ENCODE data around the gene MKX. TPM values are rescaled to one million over a fixed set of nuclear protein-coding genes. Genes with fewer than 3 reads are reported as not detected.

Gene MKX
- total RNA-seq, 4 donors from 2014 or later: 0.28 to 0.94 TPM; not detected in 2

DNA sequence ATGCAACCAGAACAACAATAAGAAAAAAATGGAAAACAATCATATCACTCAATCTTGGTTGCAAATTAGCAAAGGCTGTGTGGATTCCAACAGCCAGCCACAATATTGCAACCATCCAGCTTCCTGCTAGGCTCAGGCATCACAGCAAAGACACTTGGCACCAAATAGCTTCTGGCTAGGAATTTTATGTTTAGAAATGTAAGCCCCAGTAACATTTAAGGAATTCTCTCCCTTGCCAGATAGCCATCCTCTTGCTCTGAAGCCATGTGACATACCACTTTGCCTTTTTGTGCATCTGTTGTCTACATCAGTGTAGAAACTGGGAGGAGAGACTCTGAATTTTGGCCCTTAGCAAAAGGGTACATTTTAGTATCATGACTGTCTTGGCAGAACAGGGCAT is 22.2 kb downstream of the MKX start:
- H3K27ac ChIP-seq: no peak overlapping the region
- no peaks in the 10 kb centered on the region for H3K4me1 ChIP-seq
- TF ChIP-seq, protein P1, sequence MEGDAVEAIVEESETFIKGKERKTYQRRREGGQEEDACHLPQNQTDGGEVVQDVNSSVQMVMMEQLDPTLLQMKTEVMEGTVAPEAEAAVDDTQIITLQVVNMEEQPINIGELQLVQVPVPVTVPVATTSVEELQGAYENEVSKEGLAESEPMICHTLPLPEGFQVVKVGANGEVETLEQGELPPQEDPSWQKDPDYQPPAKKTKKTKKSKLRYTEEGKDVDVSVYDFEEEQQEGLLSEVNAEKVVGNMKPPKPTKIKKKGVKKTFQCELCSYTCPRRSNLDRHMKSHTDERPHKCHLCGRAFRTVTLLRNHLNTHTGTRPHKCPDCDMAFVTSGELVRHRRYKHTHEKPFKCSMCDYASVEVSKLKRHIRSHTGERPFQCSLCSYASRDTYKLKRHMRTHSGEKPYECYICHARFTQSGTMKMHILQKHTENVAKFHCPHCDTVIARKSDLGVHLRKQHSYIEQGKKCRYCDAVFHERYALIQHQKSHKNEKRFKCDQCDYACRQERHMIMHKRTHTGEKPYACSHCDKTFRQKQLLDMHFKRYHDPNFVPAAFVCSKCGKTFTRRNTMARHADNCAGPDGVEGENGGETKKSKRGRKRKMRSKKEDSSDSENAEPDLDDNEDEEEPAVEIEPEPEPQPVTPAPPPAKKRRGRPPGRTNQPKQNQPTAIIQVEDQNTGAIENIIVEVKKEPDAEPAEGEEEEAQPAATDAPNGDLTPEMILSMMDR (IDR thresholded peaks at IDR 0.05): no peak
- no peak for TF ChIP-seq POLR2A (IDR thresholded peaks at IDR 0.05)
- H3K4me3 ChIP-seq: no peak overlapping the region
- DNase-seq: no peak
- H3K27me3 ChIP-seq: no peaks in the 10 kb centered on the region
- H3K36me3 ChIP-seq: no peaks in the 10 kb centered on the region
- H3K9me3 ChIP-seq: no peaks in the 10 kb centered on the region

DNA sequence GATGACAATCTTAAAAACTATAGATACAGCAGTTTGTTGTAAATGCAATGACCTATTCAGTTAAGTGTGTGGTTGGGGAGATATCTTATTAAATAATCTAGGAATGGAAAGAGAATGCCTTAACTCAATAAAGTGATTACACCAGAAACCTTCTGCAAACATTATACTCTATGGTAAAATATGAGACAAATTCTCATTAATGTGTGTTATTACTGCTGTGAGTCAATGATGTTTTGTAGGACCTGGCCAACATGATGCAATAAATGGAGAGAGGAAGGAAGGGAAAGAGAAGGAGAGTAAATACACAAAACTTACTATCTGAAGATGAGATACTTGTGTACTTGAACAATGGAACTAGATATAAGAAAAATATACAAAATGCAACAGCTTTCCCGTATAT is 25.1 kb downstream of the MKX start:
- no peaks in the 10 kb centered on the region for H3K9me3 ChIP-seq
- no peak overlapping the region for H3K27ac ChIP-seq
- H3K27me3 ChIP-seq: no peaks in the 10 kb centered on the region
- no peaks in the 10 kb centered on the region for H3K4me1 ChIP-seq
- no peaks in the 10 kb centered on the region for H3K36me3 ChIP-seq
- DNase-seq: no peak
- H3K4me3 ChIP-seq: no peak overlapping the region
- no peak for TF ChIP-seq POLR2A (IDR thresholded peaks at IDR 0.05)
- TF ChIP-seq, protein P1 (IDR thresholded peaks at IDR 0.05): no peak

DNA sequence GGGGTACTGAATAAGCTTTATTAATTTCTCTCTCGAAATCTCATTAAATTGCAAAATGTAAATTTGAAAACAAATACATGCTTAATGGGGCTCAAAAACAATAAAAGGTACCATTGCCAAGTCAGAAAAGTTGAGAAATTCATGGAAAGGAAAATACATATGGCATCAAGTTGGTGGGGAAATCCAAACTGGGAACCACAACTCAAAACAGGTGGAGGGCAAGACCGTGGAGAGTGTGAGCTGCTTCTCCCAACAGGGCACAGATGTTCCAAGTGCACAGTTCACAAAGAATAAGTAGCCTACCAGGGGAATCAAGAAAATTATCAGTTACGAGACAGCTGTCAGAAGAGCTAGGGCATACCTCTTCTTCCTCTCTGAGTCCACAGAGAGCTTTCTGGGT is 26.6 kb downstream of the MKX start:
- no peaks in the 10 kb centered on the region for H3K9me3 ChIP-seq
- H3K36me3 ChIP-seq: no peaks in the 10 kb centered on the region
- no peak overlapping the region for H3K27ac ChIP-seq
- H3K27me3 ChIP-seq: no peaks in the 10 kb centered on the region
- DNase-seq: no peak
- H3K4me1 ChIP-seq: no peaks in the 10 kb centered on the region
- TF ChIP-seq, protein P1 (IDR thresholded peaks at IDR 0.05): no peak
- TF ChIP-seq POLR2A (IDR thresholded peaks at IDR 0.05): no peak
- no peak overlapping the region for H3K4me3 ChIP-seq

DNA sequence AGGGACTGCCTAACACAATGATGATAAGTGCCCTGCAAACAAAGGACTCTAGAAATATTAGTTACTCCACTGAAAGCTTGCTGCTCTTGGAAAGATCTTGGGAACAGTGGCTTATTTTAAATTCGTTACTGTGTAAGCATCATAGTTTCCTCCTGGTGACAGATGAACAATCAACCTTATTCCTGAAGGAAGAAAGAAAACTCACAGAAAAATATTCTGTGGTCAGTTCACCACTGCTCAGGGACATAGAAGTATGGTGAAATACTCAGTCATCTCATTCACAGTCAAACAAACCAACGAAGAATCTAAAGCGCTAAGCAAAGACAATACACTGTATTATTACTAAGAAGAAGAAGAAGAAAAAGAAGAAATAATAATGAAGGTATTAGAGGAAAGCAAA is 27.8 kb downstream of the MKX start:
- H3K4me3 ChIP-seq: no peak overlapping the region
- TF ChIP-seq, protein P1 (IDR thresholded peaks at IDR 0.05): no peak
- no peak for TF ChIP-seq POLR2A (IDR thresholded peaks at IDR 0.05)

DNA sequence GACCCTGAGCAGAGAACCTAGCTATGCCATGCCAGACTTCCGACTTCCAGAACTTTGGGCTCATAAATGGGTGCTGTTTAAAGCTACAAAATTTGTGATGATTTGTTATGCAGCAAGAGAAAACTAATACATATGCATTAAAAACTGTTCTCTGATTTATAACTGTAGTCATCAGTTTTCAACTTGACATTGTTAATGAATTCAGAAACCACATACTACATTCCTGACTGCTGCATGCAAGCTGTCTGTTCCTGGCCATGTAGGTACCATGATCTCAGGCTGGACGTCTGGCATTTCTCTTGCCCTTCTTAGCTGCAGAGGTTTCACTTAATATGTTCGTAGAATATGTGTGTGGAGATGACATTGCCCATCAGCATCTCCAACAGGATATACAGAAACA is 28.4 kb downstream of the MKX start:
- no peaks in the 10 kb centered on the region for H3K27me3 ChIP-seq
- TF ChIP-seq, protein P1 (IDR thresholded peaks at IDR 0.05): no peak
- no peak for TF ChIP-seq POLR2A (IDR thresholded peaks at IDR 0.05)
- no peaks in the 10 kb centered on the region for H3K36me3 ChIP-seq
- H3K9me3 ChIP-seq: no peaks in the 10 kb centered on the region
- no peak for DNase-seq
- no peak overlapping the region for H3K4me3 ChIP-seq
- no peaks in the 10 kb centered on the region for H3K4me1 ChIP-seq
- no peak overlapping the region for H3K27ac ChIP-seq

More for the DNA sequence above, 27.8 kb downstream of the MKX start:
- Histone ChIP-seq H3K36me3 (no peaks in the 10 kb centered on the region), H3K27ac (no peak overlapping the region), H3K27me3 (no peaks in the 10 kb centered on the region), H3K9me3 (no peaks in the 10 kb centered on the region), H3K4me1 (no peaks in the 10 kb centered on the region)
- DNase-seq: no peak

DNA sequence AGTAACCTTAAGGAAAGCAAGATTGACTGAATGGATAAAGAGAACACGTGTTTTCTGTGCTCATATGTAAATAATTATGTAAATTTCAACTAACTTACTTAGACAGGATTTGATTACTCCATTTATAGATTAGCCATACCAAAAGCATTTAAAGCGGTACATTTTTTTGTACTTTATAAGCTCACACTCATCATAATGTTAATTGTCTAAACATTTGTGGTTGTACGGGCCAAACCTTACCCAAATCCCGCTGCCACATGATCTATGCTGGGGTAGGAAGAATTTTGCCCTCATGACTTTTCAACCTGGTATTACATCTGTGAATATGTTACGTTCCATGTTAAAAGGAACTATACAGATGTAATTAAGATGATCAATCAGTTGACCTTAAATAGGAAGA is 29.1 kb downstream of the MKX start:
- Histone ChIP-seq H3K27me3 (no peaks in the 10 kb centered on the region), H3K4me1 (no peaks in the 10 kb centered on the region), H3K27ac (no peak overlapping the region), H3K36me3 (no peaks in the 10 kb centered on the region), H3K4me3 (no peak overlapping the region), H3K9me3 (no peaks in the 10 kb centered on the region)
- DNase-seq: no peak
- TF ChIP-seq POLR2A (IDR thresholded peaks at IDR 0.05): no peak
- TF ChIP-seq, protein P1 (IDR thresholded peaks at IDR 0.05): no peak
